ENCODE measurements around the gene SLC9A9.

The SLC9A9 gene

GRCh38 chr3:143484846-143485512, 363.3 kb downstream of the SLC9A9 start:
- DNase-seq: no peak

GRCh38 chr3:143483214-143483613, 365.1 kb downstream of the SLC9A9 start:
- DNase-seq: no peak

GRCh38 chr3:143482106-143483088, 365.9 kb downstream of the SLC9A9 start:
- no peak for DNase-seq

GRCh38 chr3:143480344-143480743, 367.9 kb downstream of the SLC9A9 start:
- DNase-seq: no peak

- DNase-seq: no peak
These were observed 368.5 kb downstream of the SLC9A9 start for GRCh38 chr3:143479727-143480126.

- DNase-seq: no peak
These were observed 370.1 kb downstream of the SLC9A9 start for GRCh38 chr3:143478115-143478693.

- no peak for DNase-seq
These were observed 371.2 kb downstream of the SLC9A9 start for GRCh38 chr3:143476965-143477640.

- no peak for DNase-seq
These were observed 372.3 kb downstream of the SLC9A9 start for GRCh38 chr3:143475981-143476380.

GRCh38 chr3:143472731-143473523, 375.3 kb downstream of the SLC9A9 start:
- no peak for DNase-seq

GRCh38 chr3:143471705-143472104, 376.6 kb downstream of the SLC9A9 start:
- DNase-seq: no peak

GRCh38 chr3:143469159-143469558, 379.1 kb downstream of the SLC9A9 start:
- DNase-seq: no peak

GRCh38 chr3:143465666-143466065, 382.6 kb downstream of the SLC9A9 start:
- DNase-seq: no peak

- DNase-seq: no peak
These were observed 383.4 kb downstream of the SLC9A9 start for GRCh38 chr3:143464850-143465249.

GRCh38 chr3:143455480-143455879, 392.8 kb downstream of the SLC9A9 start:
- no peak for DNase-seq

- no peak for DNase-seq
These were observed 397.6 kb downstream of the SLC9A9 start for GRCh38 chr3:143450632-143451031.

- DNase-seq: no peak
These were observed 400.8 kb downstream of the SLC9A9 start for GRCh38 chr3:143447491-143447890.

GRCh38 chr3:143445118-143445517, 403.1 kb downstream of the SLC9A9 start:
- DNase-seq: no peak

- DNase-seq: no peak
These were observed 404.4 kb downstream of the SLC9A9 start for GRCh38 chr3:143443851-143444331.

GRCh38 chr3:143442814-143443447, 405.3 kb downstream of the SLC9A9 start:
- DNase-seq: no peak

GRCh38 chr3:143441516-143442171, 406.6 kb downstream of the SLC9A9 start:
- no peak for DNase-seq

GRCh38 chr3:143439817-143440216, 408.5 kb downstream of the SLC9A9 start:
- DNase-seq: no peak
